HG02981 (cell line): ENCODE results near the gene ZBTB32.

ENCODE experiments used
- ATAC-seq: cut with Tn5 transposase; IDR thresholded peaks from one replicate; pipeline ENCODE4 v1.9.1; 2021; ENCODE audit warnings: mild to moderate bottlenecking, moderate library complexity; ENCODE audit not compliant: unreplicated experiment

ZBTB32 gene

DNA sequence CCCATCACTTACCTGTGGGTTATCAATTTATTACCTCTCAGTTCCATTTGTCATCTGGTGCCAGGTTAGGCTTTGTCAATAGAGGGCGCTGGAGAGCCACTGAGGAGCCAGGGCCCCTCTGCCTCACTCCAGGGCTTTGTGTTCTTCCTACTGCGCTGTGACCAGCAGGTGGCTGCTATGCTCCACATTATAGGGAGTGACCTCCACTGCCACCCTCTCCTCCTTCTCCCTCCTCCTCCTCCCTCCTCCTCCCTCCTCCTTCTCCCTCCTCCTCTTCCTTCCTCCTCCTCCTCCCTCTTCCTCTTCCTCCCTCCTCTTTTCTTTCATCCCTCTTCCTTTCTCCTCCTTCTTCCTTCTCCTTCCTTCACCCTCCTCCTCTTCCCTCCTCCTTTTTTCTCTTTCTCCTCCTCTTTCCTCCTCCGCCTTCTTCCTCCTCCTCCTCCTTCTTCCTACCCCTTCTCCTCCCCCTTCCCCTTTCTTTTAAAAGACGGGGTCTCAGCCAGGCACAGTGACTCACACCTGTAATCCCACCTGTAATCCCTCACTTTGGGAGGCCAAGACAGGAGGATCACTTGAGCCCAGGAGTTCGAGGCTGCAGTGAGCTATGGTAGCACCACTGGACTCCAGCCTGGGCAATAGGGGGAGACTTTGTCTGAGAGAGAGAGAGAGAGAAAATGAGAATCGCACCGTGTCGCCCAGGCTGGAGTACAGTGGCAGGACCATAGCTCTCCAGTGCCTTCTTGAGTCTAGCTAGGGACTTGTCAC lies 10.3 kb upstream of the ZBTB32 start:
- peak; percentile 76 for ATAC-seq

DNA sequence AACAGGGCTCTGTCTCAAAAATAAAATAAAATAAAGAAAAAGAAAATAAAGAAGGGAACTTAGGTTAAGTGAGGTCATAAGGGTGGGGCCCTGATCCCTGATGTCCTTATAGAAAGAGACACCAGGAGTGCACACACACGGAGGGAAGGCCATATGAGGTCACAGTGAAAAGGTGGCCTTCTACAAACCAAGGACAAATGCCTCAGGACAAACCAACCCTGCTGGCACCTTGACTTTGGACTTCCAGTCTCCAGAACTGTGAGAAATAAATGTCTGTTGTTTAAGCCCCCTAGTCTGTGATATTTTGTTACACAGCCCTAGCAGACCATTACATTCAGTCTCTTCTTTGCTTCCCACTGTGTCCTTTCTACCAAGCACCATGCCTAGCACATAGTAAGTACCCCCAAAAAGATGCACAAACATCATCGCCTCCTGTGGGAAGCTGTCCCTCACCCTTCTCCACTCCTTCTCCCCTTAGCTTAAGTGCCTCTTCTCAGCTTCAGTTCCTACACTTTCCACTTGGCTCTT lies 8.4 kb upstream of the ZBTB32 start:
- no peak for ATAC-seq

DNA sequence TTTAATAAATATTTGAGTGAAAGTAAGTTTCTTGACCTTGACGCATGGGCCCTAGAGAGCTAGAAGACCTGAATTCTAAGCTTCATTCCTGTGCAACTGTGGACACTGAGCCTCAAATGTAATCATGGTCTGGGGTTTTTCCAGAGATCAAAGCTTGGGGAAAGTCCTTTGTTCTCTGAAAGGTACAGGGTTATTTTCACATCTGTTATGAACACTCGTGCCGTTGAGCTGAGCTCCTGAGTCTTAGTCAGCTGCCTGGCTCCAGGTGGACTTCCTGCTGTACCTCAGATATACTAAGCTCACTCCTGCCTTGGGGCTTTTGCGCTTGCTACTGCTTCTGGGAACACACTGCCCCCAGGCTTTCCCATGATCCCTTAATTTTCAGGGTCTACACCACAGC lies 7.5 kb upstream of the ZBTB32 start:
- no peak for ATAC-seq

DNA sequence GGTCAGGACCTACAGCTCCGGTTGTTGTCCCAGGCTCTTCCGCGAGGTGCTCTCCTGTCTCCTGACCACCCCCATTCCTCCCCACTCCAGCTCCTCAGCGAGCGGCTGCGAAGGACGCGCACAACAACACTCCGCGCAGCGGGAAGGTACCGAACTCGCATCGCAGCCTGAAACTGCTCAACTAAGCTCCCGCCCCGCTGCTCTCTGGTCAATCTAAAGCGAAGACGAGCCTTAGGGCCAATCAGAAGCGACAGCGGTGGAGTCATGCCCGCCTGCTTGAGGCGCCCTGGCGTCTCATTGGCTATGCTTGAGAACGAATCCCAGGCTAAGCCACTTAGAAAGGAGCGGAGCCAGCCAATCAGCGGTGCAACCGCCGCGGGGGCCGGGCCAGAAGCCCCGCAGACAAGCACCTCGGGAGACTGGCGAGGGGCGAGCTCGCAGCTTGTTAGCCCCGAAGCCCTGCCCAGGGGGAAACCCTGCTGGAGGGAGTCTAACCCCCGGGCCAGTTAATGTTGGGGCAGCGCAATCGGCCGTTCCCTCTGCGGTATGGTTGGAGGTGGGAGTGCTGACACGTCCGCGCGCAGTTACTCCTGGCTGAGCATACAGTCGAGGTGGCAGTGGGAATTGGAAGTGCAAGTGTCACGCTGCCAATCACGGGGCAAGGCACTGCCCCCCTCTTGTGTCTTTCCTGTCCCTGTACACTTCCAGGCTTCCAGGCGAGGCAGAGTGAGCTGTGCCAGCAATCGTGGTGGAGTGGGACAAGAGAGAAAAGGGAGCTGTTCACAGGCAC lies 1.9 kb upstream of the ZBTB32 start:
- ATAC-seq, result peak; percentile 96

DNA sequence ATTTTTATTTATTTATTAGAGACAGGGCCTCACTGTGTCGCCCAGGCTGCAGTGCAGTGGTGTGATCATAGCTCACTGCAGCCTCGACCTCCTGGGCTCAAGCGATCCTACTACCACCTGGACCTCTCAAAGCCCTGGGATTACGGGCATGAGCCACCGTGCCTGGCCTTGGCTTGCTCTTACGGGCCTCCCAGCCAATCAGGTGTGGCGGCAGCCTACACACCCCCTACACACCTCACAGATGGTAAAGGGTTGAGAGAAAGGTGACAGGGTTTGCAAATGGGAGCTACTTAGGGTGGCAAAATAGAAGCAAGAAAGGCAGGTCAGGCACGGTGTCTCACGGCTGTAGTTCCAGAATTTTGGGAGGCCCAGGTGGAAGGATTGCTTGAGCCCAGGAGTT lies 1.0 kb upstream of the ZBTB32 start:
- no peak for ATAC-seq

DNA sequence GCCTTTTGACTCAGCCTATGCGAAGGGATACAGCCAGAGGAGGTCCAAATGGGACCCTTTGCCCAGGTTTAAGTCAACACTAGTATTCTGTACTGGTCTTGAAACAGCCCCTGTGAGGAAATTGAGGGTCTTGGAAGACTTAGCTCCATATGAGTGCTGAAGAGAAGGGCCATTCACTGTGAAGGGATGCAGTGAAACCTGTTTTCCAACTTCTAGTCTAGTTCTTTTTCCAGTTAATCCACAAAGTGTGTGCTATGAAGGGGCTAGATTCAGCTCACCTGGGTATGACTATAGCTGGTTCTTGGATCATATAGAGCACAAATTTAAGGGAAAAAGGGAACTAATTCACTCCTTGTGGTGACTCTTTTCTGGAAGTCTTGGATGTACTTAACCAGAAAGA lies 4.0 kb downstream of the ZBTB32 start:
- no peak for ATAC-seq

DNA sequence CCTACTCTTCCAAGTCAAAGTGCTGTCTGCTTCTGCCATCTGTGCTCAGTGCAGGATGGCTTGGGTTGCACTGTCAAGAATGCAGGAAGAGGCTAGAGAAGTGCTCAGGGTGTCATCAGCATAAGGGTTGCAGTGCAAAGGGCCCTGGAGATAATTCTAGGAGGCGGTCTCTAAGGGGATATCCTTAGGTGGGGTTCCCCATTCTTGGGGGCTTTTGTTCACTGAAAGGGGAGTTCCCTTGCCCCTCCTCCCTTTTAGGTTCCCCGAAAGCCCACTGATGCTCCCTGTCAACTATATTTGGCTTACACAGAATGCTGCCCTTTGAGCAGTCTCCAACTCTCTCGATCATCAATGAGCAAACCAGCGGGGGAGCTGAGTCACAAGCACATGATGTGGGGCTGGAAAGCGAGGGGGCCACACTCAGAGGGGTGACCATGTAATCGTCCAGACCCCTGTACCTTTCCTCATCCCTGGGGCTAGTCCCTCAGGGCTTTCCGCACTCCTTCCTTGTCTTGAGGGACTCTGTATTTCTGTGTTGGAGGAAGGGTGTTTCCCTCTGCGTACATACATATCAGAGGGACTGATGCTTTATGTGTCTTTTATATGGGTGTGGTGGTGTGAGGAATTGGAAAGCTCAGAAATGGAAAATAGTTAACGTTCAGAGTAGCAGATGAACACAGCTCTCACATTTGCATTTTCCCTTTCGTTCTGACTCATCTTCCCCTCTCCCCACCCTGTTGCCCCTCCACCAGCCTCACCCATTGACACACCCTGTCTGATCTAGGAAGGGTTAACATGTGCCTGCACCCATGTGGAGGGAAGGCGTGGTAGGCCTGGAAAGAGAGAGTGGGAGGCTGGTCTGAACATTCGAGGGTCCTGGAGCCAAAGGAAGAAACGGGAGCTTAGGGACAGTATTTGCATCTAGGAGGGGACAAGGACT lies 6.7 kb downstream of the ZBTB32 start:
- ATAC-seq, result no peak

DNA sequence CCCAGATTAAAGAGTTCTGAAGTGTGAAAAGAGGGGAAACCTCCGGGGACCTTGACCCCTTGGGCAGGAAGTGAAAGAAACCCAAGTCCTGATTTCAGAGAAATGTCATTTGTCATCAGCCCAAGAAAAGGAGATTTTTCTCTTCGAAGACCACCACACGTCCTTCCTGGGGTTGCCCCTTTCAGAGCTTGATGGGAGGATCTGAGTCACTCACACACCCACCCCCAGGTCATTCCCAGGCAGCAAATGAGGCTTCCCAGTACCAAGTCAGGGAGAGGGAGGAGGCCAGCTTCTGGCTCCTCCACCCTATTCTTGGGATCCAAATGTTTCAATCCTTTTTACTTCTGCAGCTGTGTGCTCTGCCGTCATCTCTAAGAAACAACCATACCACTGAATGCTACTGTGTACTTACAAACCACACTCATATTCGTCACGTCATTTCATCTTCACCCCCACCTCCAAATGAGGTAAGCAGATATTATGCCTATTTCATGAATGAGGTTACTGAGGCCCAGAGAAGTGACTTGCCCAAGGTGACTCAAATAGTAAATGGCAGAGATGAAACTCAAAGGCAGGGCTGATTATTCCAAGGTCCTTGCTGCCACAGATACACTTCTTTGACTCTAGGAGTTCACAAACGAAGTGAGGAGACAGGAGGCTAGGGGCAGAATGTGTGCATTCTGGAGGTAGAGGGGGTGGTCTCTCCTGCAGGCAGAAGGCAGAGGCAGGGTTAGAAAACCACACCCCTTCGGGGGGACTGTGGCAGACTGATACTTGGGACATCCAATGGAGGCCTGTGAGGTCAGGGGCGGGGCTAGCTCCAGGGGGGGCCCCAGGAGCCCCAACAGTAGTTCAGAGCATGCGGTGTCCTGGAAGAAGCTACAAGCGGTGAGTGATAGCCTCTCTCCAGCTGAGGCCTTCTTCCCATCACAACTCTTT lies 8.5 kb downstream of the ZBTB32 start:
- ATAC-seq, result no peak

DNA sequence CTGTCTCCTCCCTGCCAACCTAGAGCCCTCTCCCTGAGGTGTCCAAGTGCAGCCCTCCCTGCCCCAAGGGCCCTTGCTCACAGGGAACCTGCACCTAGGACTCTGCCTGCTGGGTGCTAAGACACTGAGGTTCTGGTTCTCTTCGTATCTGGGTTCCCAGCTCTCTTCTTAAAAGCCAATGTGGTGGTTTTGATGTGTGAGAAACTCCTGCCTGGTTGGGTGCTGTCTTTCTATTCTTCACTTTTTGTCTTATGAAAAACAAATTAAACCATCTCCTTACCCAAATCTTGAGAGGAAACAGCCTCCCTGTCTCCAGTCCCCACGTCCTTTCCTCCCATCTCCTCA lies 9.1 kb downstream of the ZBTB32 start:
- ATAC-seq, result no peak

DNA sequence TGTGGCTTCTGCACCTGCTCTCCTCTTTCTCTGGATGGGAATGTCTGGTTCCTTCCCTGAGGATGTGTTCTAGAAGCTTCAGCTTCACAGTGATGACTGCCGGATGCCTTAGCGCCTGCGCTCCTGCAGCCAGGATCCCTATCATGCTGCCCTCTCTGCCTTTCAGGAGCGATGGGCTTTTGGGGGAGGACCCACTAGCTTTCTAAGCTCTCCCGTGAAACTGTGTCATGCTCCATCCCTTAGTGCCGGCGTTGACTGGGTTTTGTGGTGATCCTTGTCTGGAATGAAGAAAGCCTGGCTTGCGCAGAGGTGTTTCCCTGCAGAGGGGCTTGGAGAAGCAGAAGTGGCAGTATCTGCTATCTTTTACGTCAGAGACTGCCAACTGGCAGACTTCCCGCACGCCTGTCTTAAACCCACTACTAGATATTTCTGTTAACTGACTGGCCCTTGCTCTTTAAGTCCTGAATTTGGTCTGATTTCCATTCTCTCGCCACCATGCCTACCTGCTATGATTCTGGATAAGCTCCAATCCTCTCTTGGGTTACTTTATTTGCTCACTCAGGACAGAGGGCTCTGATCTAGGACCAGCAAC lies 9.6 kb downstream of the ZBTB32 start:
- no peak for ATAC-seq

DNA sequence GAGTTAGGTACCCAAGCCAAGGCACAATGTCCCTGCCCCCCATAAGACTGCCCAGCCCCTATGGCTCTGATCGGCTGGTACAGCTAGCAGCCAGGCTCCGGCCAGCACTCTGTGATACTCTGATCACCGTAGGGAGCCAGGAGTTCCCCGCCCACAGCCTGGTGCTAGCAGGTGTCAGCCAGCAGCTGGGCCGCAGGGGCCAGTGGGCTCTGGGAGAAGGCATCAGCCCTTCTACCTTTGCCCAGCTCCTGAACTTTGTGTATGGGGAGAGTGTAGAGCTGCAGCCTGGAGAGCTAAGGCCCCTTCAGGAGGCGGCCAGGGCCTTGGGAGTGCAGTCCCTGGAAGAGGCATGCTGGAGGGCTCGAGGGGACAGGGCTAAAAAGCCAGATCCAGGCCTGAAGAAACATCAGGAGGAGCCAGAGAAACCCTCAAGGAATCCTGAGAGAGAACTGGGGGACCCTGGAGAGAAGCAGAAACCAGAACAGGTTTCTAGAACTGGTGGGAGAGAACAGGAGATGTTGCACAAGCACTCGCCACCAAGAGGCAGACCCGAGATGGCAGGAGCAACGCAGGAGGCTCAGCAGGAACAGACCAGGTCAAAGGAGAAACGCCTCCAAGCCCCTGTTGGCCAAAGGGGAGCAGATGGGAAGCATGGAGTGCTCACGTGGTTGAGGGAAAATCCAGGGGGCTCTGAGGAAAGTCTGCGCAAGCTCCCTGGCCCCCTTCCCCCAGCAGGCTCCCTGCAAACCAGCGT lies 10.4 kb downstream of the ZBTB32 start:
- no peak for ATAC-seq

DNA sequence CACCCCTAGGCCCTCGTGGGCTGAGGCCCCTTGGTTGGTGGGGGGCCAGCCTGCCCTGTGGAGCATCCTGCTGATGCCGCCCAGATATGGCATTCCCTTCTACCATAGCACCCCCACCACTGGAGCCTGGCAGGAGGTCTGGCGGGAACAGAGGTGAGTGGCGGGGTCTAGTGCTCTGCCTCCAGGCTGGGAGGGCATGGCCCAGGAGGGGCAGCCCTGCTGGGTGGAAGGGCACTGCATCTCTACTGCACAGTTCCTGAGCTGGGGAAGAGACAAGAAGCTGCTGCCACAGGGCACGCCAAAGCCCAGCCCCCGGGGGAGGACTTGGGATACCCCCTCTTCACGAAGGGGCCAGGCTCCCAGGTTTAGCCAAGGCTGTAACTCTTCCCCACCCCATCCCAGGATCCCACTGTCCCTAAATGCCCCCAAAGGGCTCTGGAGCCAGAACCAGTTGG lies 11.0 kb downstream of the ZBTB32 start:
- no peak for ATAC-seq

DNA sequence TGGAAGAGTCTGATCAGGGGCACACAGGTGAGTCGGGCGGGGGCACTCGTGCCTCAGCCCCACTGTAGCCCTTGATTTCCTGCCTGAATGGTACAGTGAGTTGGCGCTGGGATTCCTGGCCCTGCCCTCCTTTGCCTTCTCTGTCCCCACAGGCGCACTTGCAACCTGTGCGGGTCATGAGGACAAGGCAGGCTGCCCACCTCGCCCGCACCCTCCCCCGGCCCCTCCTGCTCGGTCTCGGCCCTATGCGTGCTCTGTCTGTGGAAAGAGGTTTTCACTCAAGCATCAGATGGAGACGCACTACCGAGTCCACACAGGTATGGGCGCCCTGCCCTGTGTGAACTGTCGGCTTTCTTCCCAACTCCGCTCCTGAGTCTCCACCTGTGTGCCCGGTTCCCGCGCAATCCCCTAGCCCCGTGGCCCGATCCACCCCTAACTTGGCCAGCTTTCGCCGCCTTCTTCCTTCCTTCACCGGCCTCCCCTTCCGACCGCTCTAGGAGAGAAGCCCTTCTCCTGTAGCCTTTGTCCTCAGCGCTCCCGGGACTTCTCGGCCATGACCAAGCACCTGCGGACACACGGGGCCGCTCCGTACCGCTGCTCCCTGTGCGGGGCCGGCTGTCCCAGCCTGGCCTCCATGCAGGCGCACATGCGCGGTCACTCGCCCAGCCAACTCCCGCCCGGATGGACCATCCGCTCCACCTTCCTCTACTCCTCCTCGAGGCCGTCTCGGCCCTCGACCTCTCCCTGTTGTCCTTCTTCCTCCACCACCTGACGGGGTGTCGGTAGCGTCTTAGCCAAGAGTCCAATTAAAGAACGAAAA lies 11.8 kb downstream of the ZBTB32 start:
- ATAC-seq, result no peak

DNA sequence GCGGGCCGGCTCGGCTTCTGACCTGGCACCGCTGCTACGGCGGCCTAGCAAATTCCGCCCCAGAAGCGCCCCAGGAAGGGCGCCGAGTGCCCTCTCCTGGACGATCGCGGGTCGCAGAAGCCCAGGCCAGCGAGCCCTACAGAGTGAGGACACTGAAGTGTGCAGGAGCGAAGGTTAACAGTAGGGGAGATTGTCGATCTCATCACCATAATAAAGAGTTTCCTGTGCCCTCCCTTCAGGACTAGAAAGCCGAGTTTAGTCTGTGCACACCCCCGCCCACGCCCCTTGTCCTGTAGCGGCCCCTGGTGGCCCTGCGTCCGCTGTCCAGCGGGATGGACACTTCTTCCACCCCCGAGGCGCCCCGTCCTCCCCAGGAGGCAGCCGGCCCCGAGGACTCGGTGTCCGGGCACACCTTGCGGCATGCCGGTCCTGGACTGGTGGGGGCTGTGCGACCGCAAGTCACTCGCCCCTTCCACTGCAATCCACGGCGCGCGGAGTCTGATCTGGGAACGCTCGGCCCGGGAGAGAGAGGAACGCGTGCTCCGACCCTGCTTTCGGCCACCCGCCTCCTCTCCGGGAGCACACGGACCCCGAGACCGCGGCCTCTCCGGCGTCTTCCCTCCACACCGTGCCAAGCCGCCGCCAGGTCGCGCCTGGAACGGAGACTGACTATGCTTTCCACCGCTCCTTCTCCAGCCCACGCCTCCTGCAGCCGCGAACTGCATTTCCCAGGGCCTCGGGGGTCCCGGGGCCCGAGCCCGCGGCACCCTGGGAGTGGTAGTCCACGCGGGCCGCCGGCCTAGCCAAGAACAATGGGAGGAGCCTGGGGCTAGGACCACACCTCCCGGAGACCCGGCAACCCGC lies 12.7 kb downstream of the ZBTB32 start:
- ATAC-seq, result peak; percentile 60

DNA sequence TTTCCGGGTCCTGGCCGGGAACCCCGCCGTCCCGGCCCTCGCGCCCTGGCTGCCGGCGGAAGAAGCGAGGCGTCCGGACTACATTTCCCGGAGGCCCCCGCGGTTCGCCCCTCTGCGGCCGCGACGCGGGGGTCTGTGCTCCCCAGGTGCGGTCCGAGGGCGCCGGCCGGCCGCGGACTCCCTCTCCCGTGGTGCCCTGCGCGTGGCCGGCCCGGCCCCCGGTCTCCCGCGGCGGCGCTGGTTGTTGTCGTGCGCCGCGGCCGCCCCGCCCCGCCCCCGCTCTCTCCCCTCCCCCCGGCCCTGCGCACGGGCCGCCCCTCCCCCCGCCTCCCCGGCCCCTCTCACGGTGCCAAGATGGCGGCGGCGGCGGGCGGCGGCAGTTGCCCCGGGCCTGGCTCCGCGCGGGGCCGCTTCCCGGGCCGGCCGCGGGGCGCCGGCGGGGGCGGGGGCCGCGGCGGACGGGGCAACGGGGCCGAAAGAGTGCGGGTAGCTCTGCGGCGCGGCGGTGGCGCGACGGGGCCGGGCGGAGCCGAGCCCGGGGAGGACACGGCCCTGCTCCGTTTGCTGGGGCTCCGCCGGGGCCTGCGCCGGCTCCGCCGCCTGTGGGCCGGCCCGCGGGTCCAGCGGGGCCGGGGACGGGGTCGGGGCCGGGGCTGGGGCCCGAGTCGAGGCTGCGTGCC lies 13.4 kb downstream of the ZBTB32 start, which contains the start of gene KMT2B:
TSS of gene KMT2B (plus strand) at position 339 of the 680 bp plus-strand sequence. CDS start at position 355, 16 bp downstream.
- peak; percentile 43 for ATAC-seq

DNA sequence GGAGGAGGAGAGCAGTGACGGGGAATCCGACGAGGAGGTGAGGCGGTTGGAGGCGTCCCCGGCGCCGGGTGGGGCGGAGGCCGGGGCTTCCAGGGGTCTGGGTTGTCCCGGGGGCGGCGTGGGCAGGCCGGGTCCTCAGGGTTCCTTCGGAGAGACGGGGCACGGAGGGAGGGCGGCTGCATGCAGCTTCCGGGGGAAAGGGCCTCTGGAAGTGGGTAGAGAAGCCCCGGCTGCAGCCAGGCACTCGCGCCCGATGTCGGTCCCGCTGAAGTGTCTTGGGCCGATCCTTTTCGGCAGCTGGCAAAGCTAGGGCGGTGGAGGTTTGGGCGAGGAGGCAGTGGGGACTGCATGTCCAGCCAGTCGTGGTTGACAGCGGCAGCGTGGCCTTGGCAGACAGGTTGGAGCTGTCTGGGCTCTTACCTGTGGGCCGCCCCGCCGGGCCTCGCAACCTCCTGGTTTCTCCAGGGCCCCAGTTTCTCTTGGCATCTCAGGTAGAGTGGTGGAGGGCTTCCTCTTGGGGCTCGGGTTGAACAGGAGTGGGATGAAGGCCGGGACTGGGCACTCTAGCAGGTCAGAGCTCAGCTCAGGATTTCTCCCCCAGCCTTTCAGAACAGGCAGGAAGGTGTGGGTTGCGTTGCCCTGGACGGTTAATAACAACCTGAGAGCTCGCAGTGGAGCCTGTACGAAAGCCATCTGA lies 14.1 kb downstream of the ZBTB32 start:
- no peak for ATAC-seq
